ENCODE results near the gene ZNF587B.
"Not testable (repeated sequence)": the region's sequence is repeated elsewhere in the genome, so short reads cannot be mapped to it uniquely, and the experiment has no call there.

- TF ChIP-seq SUZ12 (IDR thresholded peaks at IDR 0.05; ENCODE audit: extremely low read depth, insufficient read depth, insufficient read length); ZNF274 (IDR thresholded peaks at IDR 0.05; ENCODE audit: low read depth, low read length); YY1 (IDR thresholded peaks at IDR 0.05; ENCODE audit: insufficient read depth, insufficient read length): not testable (repeated sequence)
These were observed 60.6 kb downstream of the ZNF587B start for GRCh38 chr19:57890706-57891105.

All from NT2/D1 (cell line).